HG03521 (cell line): Measurements from ENCODE around the gene SLIT3.
A peak's percentile ranks its signal among the peaks of the same experiment; 100 is the strongest.
"Not testable (repeated sequence)": the region's sequence is repeated elsewhere in the genome, so short reads cannot be mapped to it uniquely, and the experiment has no call there.

Experiments used
- ATAC-seq: cut with Tn5 transposase; IDR thresholded peaks from one replicate; pipeline ENCODE4 v1.9.1; 2021; ENCODE audit warnings: mild to moderate bottlenecking, moderate library complexity; ENCODE audit not compliant: unreplicated experiment

The SLIT3 gene

GRCh38 chr5:168755548-168756093 lies 545.3 kb downstream of the SLIT3 start:
- ATAC-seq = no peak

GRCh38 chr5:168753691-168754254 lies 547.2 kb downstream of the SLIT3 start:
- ATAC-seq = no peak

- no peak for ATAC-seq
Observed at GRCh38 chr5:168752416-168753190, 548.3 kb downstream of the SLIT3 start.

GRCh38 chr5:168752012-168752411 lies 548.9 kb downstream of the SLIT3 start:
- ATAC-seq = no peak

- no peak for ATAC-seq
Observed at GRCh38 chr5:168750926-168751325, 550.0 kb downstream of the SLIT3 start.

GRCh38 chr5:168749391-168750100 lies 551.4 kb downstream of the SLIT3 start:
- no peak for ATAC-seq

GRCh38 chr5:168747987-168748777 lies 552.8 kb downstream of the SLIT3 start:
- no peak for ATAC-seq

- ATAC-seq = no peak
Observed at GRCh38 chr5:168746893-168747640, 553.9 kb downstream of the SLIT3 start.

GRCh38 chr5:168746126-168746892 lies 554.6 kb downstream of the SLIT3 start:
- not testable (repeated sequence) for ATAC-seq

GRCh38 chr5:168743617-168744016 lies 557.3 kb downstream of the SLIT3 start:
- ATAC-seq = no peak

GRCh38 chr5:168742311-168742710 lies 558.6 kb downstream of the SLIT3 start:
- ATAC-seq = not testable (repeated sequence)

GRCh38 chr5:168740811-168741213 lies 560.1 kb downstream of the SLIT3 start:
- ATAC-seq = no peak

- ATAC-seq = no peak
Observed at GRCh38 chr5:168740092-168740800, 560.7 kb downstream of the SLIT3 start.

- no peak for ATAC-seq
Observed at GRCh38 chr5:168737066-168737465, 563.9 kb downstream of the SLIT3 start.

GRCh38 chr5:168736281-168736831 lies 564.6 kb downstream of the SLIT3 start:
- ATAC-seq = no peak

- ATAC-seq = peak; percentile 79
Observed at GRCh38 chr5:168734620-168735300, 566.2 kb downstream of the SLIT3 start.

GRCh38 chr5:168734119-168734518 lies 566.8 kb downstream of the SLIT3 start:
- ATAC-seq = peak; percentile 5
